IPS DF 19.7 (cell line): Measurements from ENCODE around the gene MS4A13.
A peak's percentile ranks its signal among the peaks of the same experiment; 100 is the strongest.
"Not testable (repeated sequence)": the region's sequence is repeated elsewhere in the genome, so short reads cannot be mapped to it uniquely, and the experiment has no call there.

Experiments
- DNase-seq: peaks from one replicate; pipeline ENCODE4 v3.0.0-alpha.2; 2013; ENCODE audit warnings: low read depth, low spot score

The MS4A13 gene

DNA sequence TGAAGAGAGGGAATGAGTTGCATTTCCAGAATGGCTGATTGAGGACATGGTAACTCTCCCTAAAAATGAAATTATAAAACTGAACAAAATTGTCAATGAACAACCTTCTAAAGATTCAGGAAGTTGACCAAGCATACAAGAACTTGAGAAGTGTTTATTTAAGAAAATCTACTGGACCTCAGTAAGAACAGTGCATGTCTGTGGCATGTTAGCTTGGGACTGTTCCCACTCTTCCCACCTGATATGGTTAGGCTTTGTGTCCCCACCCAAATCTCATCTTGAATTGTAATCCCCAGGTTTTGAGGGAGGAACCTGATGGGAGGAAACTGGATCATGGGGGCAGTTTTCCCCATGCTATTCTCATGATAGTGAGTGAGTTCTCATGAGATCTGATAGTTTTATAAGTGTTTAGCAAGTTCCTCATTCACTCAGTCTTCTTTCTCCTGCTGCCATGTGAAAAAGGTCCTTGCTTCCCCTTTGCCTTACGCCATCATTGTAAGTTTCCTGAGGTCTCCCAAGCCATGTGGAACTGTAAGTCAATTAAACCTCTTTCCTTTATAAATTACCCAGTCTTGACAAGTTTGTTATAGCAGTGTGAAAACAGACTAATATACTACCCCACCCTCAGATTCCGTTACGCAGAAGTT lies 15.4 kb downstream of the MS4A13 start:
- no peak for DNase-seq

DNA sequence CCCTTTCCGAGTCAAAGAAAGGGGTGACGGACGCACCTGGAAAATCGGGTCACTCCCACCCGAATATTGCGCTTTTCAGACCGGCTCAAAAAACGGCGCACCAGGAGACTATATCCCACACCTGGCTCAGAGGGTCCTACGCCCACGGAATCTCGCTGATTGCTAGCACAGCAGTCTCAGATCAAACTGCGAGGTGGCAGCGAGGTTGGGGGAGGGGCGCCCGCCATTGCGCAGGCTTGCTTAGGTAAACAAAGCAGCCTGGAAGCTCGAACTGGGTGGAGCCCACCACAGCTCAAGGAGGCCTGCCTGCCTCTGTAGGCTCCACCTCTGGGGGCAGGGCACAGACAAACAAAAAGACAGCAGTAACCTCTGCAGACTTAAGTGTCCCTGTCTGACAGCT lies 17.2 kb downstream of the MS4A13 start:
- not testable (repeated sequence) for DNase-seq

DNA sequence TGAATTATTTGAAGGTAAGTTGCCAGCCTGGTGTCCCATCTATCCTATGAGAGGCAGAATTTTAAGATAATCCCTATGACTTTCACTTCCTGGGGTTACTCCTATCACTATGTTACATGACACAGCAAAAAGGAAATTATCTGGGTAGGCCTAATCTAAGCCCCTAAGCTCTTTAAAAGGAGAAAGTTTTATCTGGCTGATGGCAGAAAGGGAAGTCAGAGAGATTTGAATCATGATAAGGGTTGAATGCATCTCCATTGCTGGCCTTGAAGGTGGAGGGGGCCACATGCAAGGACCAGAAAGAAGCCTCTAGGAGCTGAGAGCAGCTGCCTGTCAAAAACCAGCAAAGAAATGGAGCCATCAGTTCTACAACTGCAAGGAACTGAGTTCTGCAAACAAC lies 23.4 kb downstream of the MS4A13 start:
- DNase-seq: not testable (repeated sequence)

DNA sequence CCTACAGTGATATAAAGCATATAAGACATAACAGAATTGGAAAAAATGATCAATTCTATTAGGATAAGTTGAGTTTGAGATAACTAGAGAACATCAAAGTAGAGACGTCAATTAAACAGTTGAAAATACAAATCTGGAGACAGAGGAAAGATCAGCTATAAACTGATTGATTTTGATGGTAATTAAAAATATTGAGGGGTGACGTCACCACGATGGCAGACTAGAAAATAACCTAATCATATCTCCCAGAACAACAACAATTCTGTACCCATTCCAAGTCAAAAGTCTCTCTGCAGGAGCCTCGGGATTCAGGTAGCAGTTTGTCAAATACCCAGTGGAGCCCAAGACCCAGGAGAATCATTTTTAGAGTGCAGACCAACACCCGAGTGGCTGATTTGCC lies 28.9 kb downstream of the MS4A13 start:
- no peak for DNase-seq

DNA sequence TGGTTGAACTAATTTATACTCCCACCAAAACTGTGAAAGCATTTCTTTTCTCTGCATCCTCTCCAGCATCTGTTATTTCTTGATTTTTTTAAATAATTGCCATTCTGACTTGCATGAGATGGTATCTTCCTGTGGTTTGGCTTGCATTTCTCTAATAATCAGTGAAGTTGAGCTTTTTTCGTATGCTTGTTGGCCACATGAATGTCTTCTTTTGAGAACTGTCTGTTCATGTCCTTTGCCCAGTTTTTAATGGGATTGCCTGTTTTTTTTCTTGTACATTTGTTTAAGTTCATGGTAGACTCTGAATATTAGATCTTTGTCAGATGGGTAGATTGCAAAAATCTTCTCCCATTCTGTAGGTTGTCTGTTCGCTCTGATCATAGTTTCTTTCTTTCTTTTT lies 46.1 kb downstream of the MS4A13 start:
- no peak for DNase-seq

DNA sequence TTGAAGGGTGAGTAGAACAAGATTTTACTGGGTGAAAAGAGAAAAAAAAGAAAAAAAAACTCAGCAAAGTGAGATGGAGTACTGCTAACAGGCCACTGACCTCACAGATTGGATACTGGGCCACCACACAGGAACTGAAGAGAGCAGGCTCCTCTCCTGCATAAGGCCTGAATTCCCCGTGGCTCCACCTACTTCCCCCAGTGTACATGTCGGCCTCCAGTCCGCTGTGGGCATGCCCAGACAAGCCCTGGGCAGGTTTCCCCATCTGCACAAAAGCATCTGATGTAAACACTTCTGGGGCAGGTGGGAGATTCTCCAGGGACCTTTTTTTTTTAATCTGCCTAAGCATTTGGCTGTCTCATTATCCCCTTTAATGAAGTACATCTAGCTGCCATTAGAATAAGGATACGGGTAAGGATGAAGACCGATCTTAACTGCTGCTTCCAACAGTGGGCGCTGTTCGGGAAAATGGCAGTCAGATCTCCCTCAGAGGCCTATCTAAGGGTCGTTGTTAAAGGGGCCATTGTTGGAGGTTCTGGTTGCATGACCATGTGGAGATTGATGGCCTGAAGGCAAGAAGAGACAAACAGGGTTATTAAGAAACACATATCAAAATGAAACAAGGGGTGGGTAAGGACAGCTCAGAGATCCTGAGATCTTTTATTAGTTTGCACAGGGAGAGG lies 48.5 kb downstream of the MS4A13 start:
- peak; percentile 7 for DNase-seq

DNA sequence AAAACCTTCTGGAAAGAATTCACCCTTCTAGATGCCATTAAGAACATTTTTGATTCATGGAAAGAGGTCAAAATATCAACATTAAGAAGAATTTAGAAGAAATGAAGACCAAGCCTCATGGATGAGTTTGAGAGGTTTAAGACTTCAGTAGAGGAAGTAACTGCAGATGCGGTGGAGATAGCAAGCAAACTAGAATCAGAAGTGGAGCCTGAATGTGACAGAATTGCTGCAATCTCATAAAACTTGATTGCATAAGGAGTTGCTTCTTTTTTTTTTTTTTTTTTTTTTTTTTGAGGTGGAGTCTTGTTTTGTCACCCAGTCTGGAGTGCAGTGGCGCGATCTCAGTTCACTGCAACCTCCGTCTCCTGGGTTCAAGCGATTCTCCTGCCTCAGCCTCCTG lies 51.6 kb downstream of the MS4A13 start:
- no peak for DNase-seq

DNA sequence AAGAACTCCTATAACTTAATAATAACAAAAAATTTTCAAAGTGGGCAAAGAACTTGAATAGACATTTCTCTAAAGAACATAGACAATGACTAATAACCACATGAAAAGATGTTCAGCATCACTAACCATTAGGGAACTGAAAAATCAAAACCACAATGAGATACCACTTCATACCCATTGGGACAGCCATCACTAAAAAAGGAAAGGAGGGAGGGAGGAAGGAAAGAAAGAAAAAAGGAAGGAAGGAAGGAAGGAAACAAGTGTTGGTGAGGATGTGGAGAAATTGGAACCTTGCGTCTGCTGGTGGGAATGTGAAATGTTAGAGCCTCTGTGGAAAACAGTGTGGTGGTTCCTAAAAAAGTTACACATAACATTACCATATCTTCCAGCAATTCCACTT lies 55.8 kb downstream of the MS4A13 start:
- DNase-seq: no peak

DNA sequence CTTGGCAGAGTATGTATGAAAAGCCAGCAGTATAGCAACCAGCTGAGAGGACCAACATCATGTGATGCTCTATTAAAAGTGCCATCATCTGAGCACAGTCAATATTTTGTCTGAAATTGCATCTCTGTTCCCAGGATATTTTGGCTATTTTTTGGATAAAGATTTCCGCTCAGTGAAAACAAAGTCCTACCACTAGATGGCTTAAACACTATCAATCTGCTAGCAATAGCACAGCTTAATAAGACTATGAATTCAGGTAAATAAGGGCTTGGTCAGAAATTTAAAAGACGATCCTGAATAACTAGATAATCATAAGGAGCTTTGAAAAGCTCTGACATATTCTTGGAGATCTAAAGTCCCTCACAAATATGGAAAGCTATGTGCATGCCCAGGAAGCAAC lies 74.4 kb downstream of the MS4A13 start:
- no peak for DNase-seq
